ENCODE measurements around the gene HDAC1.

DNA sequence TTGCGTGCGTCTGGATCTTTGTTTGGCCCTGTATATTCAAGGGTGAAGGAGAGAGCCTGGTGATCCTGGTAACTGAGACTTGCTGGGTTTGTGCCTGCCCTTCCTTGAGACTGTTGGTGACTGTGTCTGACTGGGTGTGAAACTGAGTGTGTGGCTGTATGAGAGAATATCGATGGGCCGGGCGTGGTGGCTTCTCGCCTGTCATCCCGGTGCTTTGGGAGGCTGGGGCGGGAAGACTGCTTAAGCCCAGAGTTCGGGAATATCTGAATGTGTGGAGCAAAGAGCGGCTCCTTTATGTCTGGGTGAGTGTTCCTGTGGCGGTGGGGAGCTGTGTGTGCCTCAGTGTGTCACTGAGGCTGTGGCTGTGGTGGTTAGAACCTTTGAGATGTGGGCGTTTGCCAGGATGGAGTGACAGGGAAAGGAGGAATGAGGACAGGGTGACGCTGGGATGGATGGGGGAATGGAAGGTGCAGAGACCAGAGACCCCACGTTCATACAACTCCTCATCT is 46.8 kb downstream of the HDAC1 start:
- TF ChIP-seq TARDBP (IDR thresholded peaks at IDR 0.05) (no peak), FOXK2 (IDR thresholded peaks at IDR 0.05) (no peak), FOXA1 (IDR thresholded peaks at IDR 0.05) (no peak), HDGF (IDR thresholded peaks at IDR 0.05; ENCODE audit: borderline replicate concordance) (no peak), SP1 (IDR thresholded peaks at IDR 0.05) (no peak)
